Gastroesophageal sphincter (tissue), 4 donors: ENCODE data around the gene FAU. TPM values are rescaled to one million over a fixed set of nuclear protein-coding genes. Genes with fewer than 3 reads are reported as not detected.

Experiments used
- ATAC-seq: fragments of 150-250 bp; one replicate; pipeline ENCODE4 v1.9.1; 2016; ENCODE audit warnings: mild to moderate bottlenecking, moderate library complexity
- H3K27ac ChIP-seq, 4 donors: fragments of 200-600 bp; sonication (generic) in 3 of 4; 1 replicate in 3 of 4; 2 replicates in 1 of 4; pipeline ENCODE4 v1.5.1; 2016 to 2019
- H3K27me3 ChIP-seq: fragments of 200-600 bp; sonication (generic); one replicate; pipeline ENCODE4 v1.5.1; 2019
- H3K36me3 ChIP-seq, 2 donors: fragments of 200-600 bp; sonication (generic); one replicate each; pipeline ENCODE4 v1.5.1; 2019; ENCODE audit warnings: control low read depth in 1 of 2
- H3K4me1 ChIP-seq, 3 donors: fragments of 200-600 bp; sonication (generic); 1 replicate in 2 of 3; 2 replicates in 1 of 3; pipeline ENCODE4 v1.5.1; 2016 to 2019; ENCODE audit warnings: control low read depth in 2 of 3
- H3K4me3 ChIP-seq, 2 donors: fragments of 200-600 bp; sonication (generic); one replicate each; pipeline ENCODE4 v1.5.1; 2019; ENCODE audit warnings: mild to moderate bottlenecking in 1 of 2, moderate library complexity in 1 of 2
- H3K9me3 ChIP-seq, 3 donors: fragments of 200-600 bp; sonication (generic); one replicate each; pipeline ENCODE4 v1.5.1; 2017 to 2019; ENCODE audit warnings: control low read depth in 2 of 3
- CTCF ChIP-seq, 4 experiments: fragments of 200-600 bp in 2 of 4; fragments of 450-650 bp in 2 of 4; sonication (generic) in 1 of 4; IDR thresholded peaks; one replicate each; pipeline ENCODE4 v1.5.1; 2017 to 2019; ENCODE audit warnings: antibody characterized with exemption in 4 of 4, mild to moderate bottlenecking in 2 of 4, moderate library complexity in 2 of 4
- EP300 ChIP-seq: sonication (generic); formaldehyde crosslinking; IDR thresholded peaks from one replicate; pipeline ENCODE4 v1.6.1; 2017; ENCODE audit warnings: antibody characterized with exemption, mild to moderate bottlenecking
- POLR2A ChIP-seq, 2 donors: fragments of 450-650 bp; IDR thresholded peaks; one replicate each; pipeline ENCODE4 v1.6.1; 2017; ENCODE audit warnings: antibody characterized with exemption in 2 of 2, mild to moderate bottlenecking in 2 of 2, moderate library complexity in 1 of 2
- POLR2AphosphoS5 ChIP-seq: sonication (generic); formaldehyde crosslinking; IDR thresholded peaks from one replicate; pipeline ENCODE4 v1.6.1; 2017; ENCODE audit warnings: antibody characterized with exemption
- WGBS, 2 donors: methylation state at CpG; one replicate each; pipeline ENCODE4 v1.1.5; 2018; ENCODE audit warnings: low coverage in 1 of 2; 5-methylcytosine and 5-hydroxymethylcytosine counted together
- total RNA-seq, 4 donors: library from RNA; depleted of rRNA; stranded (reverse); fragments of >200 nt; gene quantifications; one replicate each; pipeline ENCODE4 v1.1.0, GENCODE V29; 2016

The FAU gene
- total RNA-seq, 4 donors from 2014 or later = 464 to 971 (median 566) TPM

GRCh38 chr11:65100674-65101350 is 21.1 kb downstream of the FAU start:
- Histone ChIP-seq H3K27me3 (no peaks in the 10 kb centered on the region), H3K36me3 (peaks cover 0 to 49% of the 10 kb centered on the region in 2 donors), H3K4me3 (no peak overlapping the region), H3K27ac (peak overlapping the region in 1 of 4 donors; percentile 16), H3K4me1 (peaks cover 0 to 52% (median 10%) of the 10 kb centered on the region in 3 donors), H3K9me3 (no peaks in the 10 kb centered on the region)
- 71 to 79% methylated on average over 4 to 5 of the region's 6 CpGs for WGBS, 2 donors
- TF ChIP-seq CTCF (IDR thresholded peaks at IDR 0.05) = no peak
- TF ChIP-seq EP300 = no peak
- no peak for TF ChIP-seq POLR2A (IDR thresholded peaks at IDR 0.05)
- no peak for TF ChIP-seq POLR2AphosphoS5
- ATAC-seq = no peak

DNA sequence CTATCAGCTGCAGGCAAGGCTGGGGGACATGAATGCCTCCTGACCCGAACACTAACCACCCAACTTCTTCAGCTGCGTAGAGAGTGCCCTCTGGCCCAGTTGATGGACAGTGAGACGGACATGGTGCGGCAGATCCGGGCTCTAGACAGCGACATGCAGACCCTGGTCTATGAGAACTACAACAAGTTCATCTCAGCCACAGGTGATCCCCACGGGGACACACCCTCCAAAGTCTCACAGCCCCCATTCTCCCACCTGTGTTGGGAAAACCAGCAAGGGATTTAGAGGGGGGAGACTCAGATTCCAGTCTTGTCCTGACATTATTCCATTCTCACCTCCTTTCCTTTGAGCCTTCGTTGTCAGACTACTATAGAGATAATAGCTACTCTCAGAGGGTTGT is 25.0 kb downstream of the FAU start:
- TF ChIP-seq POLR2AphosphoS5 (no peak), POLR2A (IDR thresholded peaks at IDR 0.05) (no peak), EP300 (no peak), CTCF (IDR thresholded peaks at IDR 0.05) (no peak)
- Histone ChIP-seq H3K9me3 (no peaks in the 10 kb centered on the region), H3K27ac (peak overlapping the region; percentile 77 to 95 (median 90)), H3K4me1 (peaks cover 0 to 36% (median 13%) of the 10 kb centered on the region in 3 donors), H3K4me3 (peak overlapping the region; percentile 87 to 93), H3K27me3 (no peaks in the 10 kb centered on the region), H3K36me3 (peaks cover 0 to 26% of the 10 kb centered on the region in 2 donors)
- ATAC-seq = no peak
- WGBS, 2 donors = 27 to 47% methylated on average over 4 to 8 of the region's 8 CpGs

GRCh38 chr11:65095974-65096806 is 25.7 kb downstream of the FAU start, which contains the start of gene VPS51:
TSS of gene VPS51 (plus strand) at chr11:65096214. CDS start at chr11:65096251, 37 bp downstream.
- Histone ChIP-seq H3K36me3 (peaks cover 0 to 26% of the 10 kb centered on the region in 2 donors), H3K27ac (peak within 1 kb of the TSS; percentile 77 to 95 (median 90)), H3K4me3 (peak within 1 kb of the TSS; percentile 87 to 93), H3K9me3 (no peaks in the 10 kb centered on the region), H3K4me1 (peaks cover 0 to 30% (median 13%) of the 10 kb centered on the region in 3 donors), H3K27me3 (no peaks in the 10 kb centered on the region)
- ATAC-seq = peak; percentile 96
- TF ChIP-seq EP300 = no peak
- TF ChIP-seq CTCF (IDR thresholded peaks at IDR 0.05) = peak in 2 of 4 experiments; percentile 26 to 42
- TF ChIP-seq POLR2A (IDR thresholded peaks at IDR 0.05) = peak; percentile 37 to 66
- TF ChIP-seq POLR2AphosphoS5 = peak; percentile 90
- 0% methylated on average over 9 of the region's 52 CpGs; no CpG with 5 or more reads in 1 of the 2 donors for WGBS, 2 donors

GRCh38 chr11:65095427-65095826 is 26.5 kb downstream of the FAU start:
- TF ChIP-seq EP300 = no peak
- TF ChIP-seq POLR2A (IDR thresholded peaks at IDR 0.05) = no peak
- no peak for TF ChIP-seq CTCF (IDR thresholded peaks at IDR 0.05)
- TF ChIP-seq POLR2AphosphoS5 = no peak
- Histone ChIP-seq H3K27ac (peak overlapping the region in 3 of 4 donors; percentile 88 to 95 (median 91)), H3K27me3 (no peaks in the 10 kb centered on the region), H3K9me3 (no peaks in the 10 kb centered on the region), H3K4me3 (peak overlapping the region in 1 of 2 donors; percentile 93), H3K36me3 (peaks cover 0 to 26% of the 10 kb centered on the region in 2 donors), H3K4me1 (peaks cover 0 to 26% (median 13%) of the 10 kb centered on the region in 3 donors)
- 67 to 81% methylated on average over 4 to 11 of the region's 22 CpGs for WGBS, 2 donors
- ATAC-seq = no peak
